ENCODE results near the gene SLC44A5.

GRCh38 chr1:75310067-75310466 is 300.8 kb downstream of the SLC44A5 start:
- no peak for TF ChIP-seq CTCF (IDR thresholded peaks at IDR 0.05)
- no peak for TF ChIP-seq POLR2AphosphoS5 (IDR thresholded peaks at IDR 0.05; ENCODE audit: insufficient read depth in 1 of 2, low read depth in 1 of 2)
- TF ChIP-seq POLR2A (IDR thresholded peaks at IDR 0.05), result no peak
